Trophoblast cell (in vitro differentiated cells and primary cell): ENCODE measurements around the gene H3-3A.
A peak's percentile ranks its signal among the peaks of the same experiment; 100 is the strongest.

ENCODE experiments used
- DNase-seq, 2 donors: peaks; one replicate each; pipeline ENCODE4 v3.0.0-alpha.2; 2016
- H2AFZ ChIP-seq: 2 replicates; pipeline ENCODE4 v1.6.1; 2013; ENCODE audit warnings: low read length, moderate library complexity, mild to moderate bottlenecking; ENCODE audit not compliant: insufficient read depth, poor library complexity
- H2AK5ac ChIP-seq: 2 replicates; pipeline ENCODE4 v1.6.1; 2013; ENCODE audit warnings: mild to moderate bottlenecking, low read length
- H2BK120ac ChIP-seq: 2 replicates; pipeline ENCODE4 v1.6.1; 2013; ENCODE audit warnings: low read length, mild to moderate bottlenecking, moderate library complexity; ENCODE audit not compliant: insufficient read depth, poor library complexity
- H2BK12ac ChIP-seq: 2 replicates; pipeline ENCODE4 v1.6.1; 2013; ENCODE audit warnings: mild to moderate bottlenecking, low read length, moderate library complexity
- H2BK5ac ChIP-seq: 2 replicates; pipeline ENCODE4 v1.6.1; 2013; ENCODE audit warnings: low read length, low read depth, moderate library complexity, mild to moderate bottlenecking; ENCODE audit not compliant: poor library complexity
- H3K14ac ChIP-seq: 2 replicates; pipeline ENCODE4 v1.6.1; 2013; ENCODE audit warnings: mild to moderate bottlenecking, low read length
- H3K18ac ChIP-seq: 2 replicates; pipeline ENCODE4 v1.6.1; 2013; ENCODE audit warnings: mild to moderate bottlenecking, low read length
- H3K23ac ChIP-seq: 2 replicates; pipeline ENCODE4 v1.6.1; 2013; ENCODE audit warnings: low read length
- H3K27ac ChIP-seq: 2 replicates; pipeline ENCODE4 v1.5.1; 2013; ENCODE audit warnings: low read depth, mild to moderate bottlenecking, inconsistent platforms, low read length, moderate library complexity
- H3K27me3 ChIP-seq: 2 replicates; pipeline ENCODE4 v1.6.1; 2013; ENCODE audit warnings: inconsistent platforms, mild to moderate bottlenecking, low read length, moderate library complexity; ENCODE audit not compliant: insufficient read depth
- H3K36me3 ChIP-seq, 2 experiments: 1 replicate in 1 of 2; 2 replicates in 1 of 2; pipeline ENCODE4 v1.6.1; 2013; ENCODE audit warnings: low read length in 2 of 2, mild to moderate bottlenecking in 2 of 2, moderate library complexity in 1 of 2; ENCODE audit not compliant: insufficient read depth in 2 of 2, control insufficient read depth in 1 of 2
- H3K4ac ChIP-seq: 2 replicates; pipeline ENCODE4 v1.6.1; 2013; ENCODE audit warnings: low read depth, mild to moderate bottlenecking, low read length, moderate library complexity
- H3K4me1 ChIP-seq, 2 experiments: 1 replicate in 1 of 2; 2 replicates in 1 of 2; pipeline ENCODE4 v1.6.1; 2013; ENCODE audit warnings: low read length in 2 of 2, mild to moderate bottlenecking in 2 of 2, moderate library complexity in 1 of 2; ENCODE audit not compliant: insufficient read depth in 2 of 2, control insufficient read depth in 1 of 2
- H3K4me2 ChIP-seq: 2 replicates; pipeline ENCODE4 v1.6.1; 2013; ENCODE audit warnings: inconsistent platforms, mild to moderate bottlenecking, low read length, moderate library complexity
- H3K4me3 ChIP-seq: 2 replicates; pipeline ENCODE4 v1.5.1; 2013; ENCODE audit warnings: mild to moderate bottlenecking, low read depth, low read length, inconsistent platforms
- H3K79me1 ChIP-seq: one replicate; pipeline ENCODE4 v1.6.1; 2013; ENCODE audit warnings: low read length
- H3K79me2 ChIP-seq: 2 replicates; pipeline ENCODE4 v1.6.1; 2013; ENCODE audit warnings: low read length, mild to moderate bottlenecking; ENCODE audit not compliant: control insufficient read depth, insufficient read depth, poor library complexity
- H3K9ac ChIP-seq: 2 replicates; pipeline ENCODE4 v1.6.1; 2013; ENCODE audit warnings: mild to moderate bottlenecking, low read length
- H3K9me3 ChIP-seq: 2 replicates; pipeline ENCODE4 v1.6.1; 2013; ENCODE audit warnings: low read depth, mild to moderate bottlenecking, control low read depth, inconsistent platforms, low read length; ENCODE audit not compliant: insufficient read depth
- H4K12ac ChIP-seq: 2 replicates; pipeline ENCODE4 v1.6.1; 2013; ENCODE audit warnings: low read depth, mild to moderate bottlenecking, low read length, moderate library complexity
- H4K8ac ChIP-seq: 2 replicates; pipeline ENCODE4 v1.6.1; 2013; ENCODE audit warnings: low read depth, mild to moderate bottlenecking, low read length, moderate library complexity
- H4K91ac ChIP-seq: one replicate; pipeline ENCODE4 v1.6.1; 2013; ENCODE audit warnings: low read depth, mild to moderate bottlenecking, low read length, moderate library complexity
- WGBS: extraction: QIAGEN DNeasy Blood & Tissue Kit; methylation state at CpG from one replicate; pipeline ENCODE4 v1.1.7; 2013; ENCODE audit warnings: missing lambda C conversion rate; ENCODE audit not compliant: insufficient read length, insufficient coverage; ENCODE audit errors: extremely low coverage; 5-methylcytosine and 5-hydroxymethylcytosine counted together

The H3-3A gene

DNA sequence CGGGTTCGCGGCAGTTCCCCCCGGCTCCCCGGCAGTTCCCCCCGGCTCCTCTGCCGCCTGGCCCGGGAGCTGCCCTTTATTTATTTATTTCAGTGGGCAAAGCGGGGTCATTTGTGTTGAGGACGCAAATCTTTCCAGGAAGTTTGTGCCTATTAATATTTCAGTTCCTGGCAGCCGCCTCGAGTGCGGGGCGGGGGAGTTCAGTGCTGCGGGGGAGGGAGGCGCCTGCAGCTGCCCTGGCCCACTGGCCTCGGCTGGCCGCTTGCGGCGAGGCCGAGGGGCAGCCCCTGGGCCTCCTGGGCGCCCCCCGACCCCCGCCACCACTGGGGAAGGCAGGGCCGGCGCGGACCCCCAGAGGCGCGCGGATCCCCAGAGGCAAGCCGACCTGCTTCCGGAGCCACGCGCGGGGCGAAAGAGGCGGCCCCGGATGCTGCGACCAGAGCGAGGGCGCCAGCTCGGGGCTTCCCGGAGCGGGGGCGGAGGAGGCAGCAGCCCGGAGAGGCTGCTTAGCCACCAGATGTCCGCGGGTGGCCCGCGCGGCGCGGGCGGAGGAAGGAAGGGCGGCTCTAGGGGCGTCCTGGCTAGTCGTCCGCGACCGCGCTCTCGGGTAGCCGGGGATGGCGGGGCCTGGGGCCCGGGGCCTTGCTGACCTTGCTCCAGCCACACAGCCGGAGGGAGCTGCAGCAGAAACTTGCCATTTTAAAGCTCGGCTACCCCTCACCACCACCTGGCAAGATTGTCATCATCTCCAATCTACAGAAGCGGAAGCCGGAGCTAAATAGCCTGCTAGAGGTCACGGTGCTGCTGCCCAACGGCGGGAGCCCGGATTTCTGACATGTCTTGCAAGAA, 48.0 kb downstream of the H3-3A start:
- Histone ChIP-seq H4K91ac (peak overlapping the region; percentile 83), H3K4me3 (peak overlapping the region; percentile 80), H3K18ac (peak overlapping the region; percentile 60), H3K14ac (peak overlapping the region; percentile 84), H4K8ac (peak overlapping the region; percentile 98), H3K9me3 (peaks cover 4% of the 10 kb centered on the region), H3K79me1 (peaks cover 16% of the 10 kb centered on the region), H3K23ac (no peak overlapping the region), H3K79me2 (peaks cover 10% of the 10 kb centered on the region), H3K27ac (peak overlapping the region; percentile 86), H3K4me1 (peaks cover 12 to 20% of the 10 kb centered on the region in 2 experiments), H2BK5ac (peak overlapping the region; percentile 75), H2AFZ (peak overlapping the region; percentile 76), H4K12ac (peak overlapping the region; percentile 80), H2AK5ac (no peak overlapping the region), H3K27me3 (no peaks in the 10 kb centered on the region), H3K36me3 (no peaks in the 10 kb centered on the region), H3K4me2 (peak overlapping the region; percentile 97), H2BK12ac (peak overlapping the region; percentile 17), H2BK120ac (peak overlapping the region; percentile 72), H3K9ac (peak overlapping the region; percentile 71), H3K4ac (peak overlapping the region; percentile 78)
- WGBS, result no CpG with 5 or more reads among the region's 73 CpGs
- peak; percentile 63 to 70 for DNase-seq

DNA sequence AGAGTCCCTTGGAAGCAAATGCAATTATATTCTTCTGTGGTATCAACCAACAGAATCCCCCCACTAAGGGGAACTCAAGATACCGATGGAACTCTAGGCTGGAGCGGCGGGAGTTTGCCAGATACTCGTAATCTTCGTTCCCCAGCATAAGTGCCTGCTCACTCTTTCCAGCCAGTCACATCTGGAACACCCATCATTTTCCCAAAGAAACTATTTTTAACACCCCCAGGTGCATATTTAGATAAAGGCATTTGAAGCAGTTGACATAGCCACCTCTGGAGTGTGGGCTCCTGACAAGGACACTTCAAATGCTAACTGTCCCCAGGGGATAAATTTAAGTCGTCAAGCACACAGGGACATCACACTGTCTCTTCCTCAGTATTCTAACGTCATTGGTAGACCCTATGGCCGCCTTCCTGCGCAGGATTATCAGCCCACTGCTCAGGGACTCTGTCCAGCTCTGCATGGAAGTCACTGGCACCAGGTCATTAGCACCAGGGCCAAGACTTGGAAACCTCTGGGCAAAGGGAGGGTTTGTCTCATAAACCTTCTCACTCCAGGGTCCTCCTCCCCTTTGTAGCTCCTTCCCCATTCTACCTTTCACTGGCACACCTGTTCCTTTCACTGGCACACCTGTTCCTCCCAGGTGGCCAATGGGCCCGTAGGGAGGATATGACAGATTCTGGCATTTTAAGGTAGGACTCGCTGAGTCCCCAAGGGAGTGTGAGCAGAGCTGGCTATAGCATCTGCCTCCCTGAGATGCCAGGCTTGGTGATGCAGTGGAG, 48.8 kb downstream of the H3-3A start:
- Histone ChIP-seq H2AK5ac (no peak overlapping the region), H2AFZ (peak overlapping the region; percentile 76), H2BK5ac (no peak overlapping the region), H2BK12ac (no peak overlapping the region), H3K79me2 (peaks cover 10% of the 10 kb centered on the region), H3K4ac (no peak overlapping the region), H3K4me1 (peaks cover 12 to 20% of the 10 kb centered on the region in 2 experiments), H4K8ac (no peak overlapping the region), H3K18ac (no peak overlapping the region), H4K91ac (no peak overlapping the region), H3K36me3 (no peaks in the 10 kb centered on the region), H3K23ac (no peak overlapping the region), H2BK120ac (no peak overlapping the region), H3K9me3 (peaks cover 4% of the 10 kb centered on the region), H3K79me1 (peaks cover 16% of the 10 kb centered on the region), H4K12ac (no peak overlapping the region), H3K27me3 (no peaks in the 10 kb centered on the region), H3K14ac (no peak overlapping the region), H3K9ac (peak overlapping the region; percentile 71), H3K4me2 (peak overlapping the region; percentile 97), H3K4me3 (peak overlapping the region; percentile 80), H3K27ac (no peak overlapping the region)
- no CpG with 5 or more reads among the region's 11 CpGs for WGBS
- no peak for DNase-seq

DNA sequence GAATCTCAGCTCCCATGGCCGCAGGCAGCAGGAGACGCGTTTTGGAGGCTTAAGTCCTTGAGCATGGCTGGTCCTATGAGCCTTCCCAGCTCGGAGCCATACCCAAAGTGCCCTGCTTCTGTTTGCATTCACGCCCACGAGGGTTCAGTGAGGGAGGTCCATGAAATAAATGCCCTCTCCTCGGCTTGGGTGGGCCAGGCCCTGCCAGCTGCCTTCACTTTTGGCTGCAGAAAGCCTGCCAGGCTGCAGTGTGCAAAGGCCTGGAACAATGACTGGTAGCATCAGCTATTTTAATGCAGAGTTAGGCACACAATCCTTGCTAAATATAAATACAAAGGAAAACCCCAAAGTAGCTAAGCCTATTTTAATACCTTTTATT, 49.4 kb downstream of the H3-3A start:
- no CpG with 5 or more reads among the region's 7 CpGs for WGBS
- no peaks in the 10 kb centered on the region for H3K36me3 ChIP-seq

DNA sequence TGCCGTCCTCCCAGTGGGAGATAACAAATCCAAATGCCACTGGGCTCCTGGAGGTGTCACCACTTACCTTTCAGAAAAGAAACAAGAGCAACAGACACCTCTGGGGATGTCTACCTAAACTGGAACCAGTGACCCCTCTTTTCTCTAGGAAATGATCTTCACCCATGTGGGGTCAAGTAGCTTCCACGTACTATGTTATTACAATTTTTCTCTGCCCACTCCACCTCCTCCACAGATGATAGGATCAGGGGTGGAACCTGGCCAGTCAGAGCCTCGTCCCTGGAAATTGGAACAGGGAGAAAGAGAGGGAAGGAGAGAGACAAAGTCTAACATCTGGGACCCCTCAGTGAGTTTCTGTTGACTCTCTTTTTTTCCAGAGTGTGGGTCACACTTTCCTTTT, 50.1 kb downstream of the H3-3A start:
- Histone ChIP-seq H4K12ac (no peak overlapping the region), H3K4ac (no peak overlapping the region), H3K4me1 (peaks cover 7 to 14% of the 10 kb centered on the region in 2 experiments), H3K14ac (no peak overlapping the region), H3K36me3 (no peaks in the 10 kb centered on the region), H3K23ac (no peak overlapping the region), H2AK5ac (no peak overlapping the region), H3K4me2 (no peak overlapping the region), H2AFZ (no peak overlapping the region), H4K8ac (no peak overlapping the region), H3K18ac (no peak overlapping the region), H2BK12ac (no peak overlapping the region), H4K91ac (no peak overlapping the region), H2BK5ac (no peak overlapping the region), H3K79me1 (peaks cover 16% of the 10 kb centered on the region), H3K27me3 (no peaks in the 10 kb centered on the region), H3K9ac (no peak overlapping the region), H3K4me3 (no peak overlapping the region), H2BK120ac (no peak overlapping the region), H3K27ac (no peak overlapping the region), H3K9me3 (peaks cover 4% of the 10 kb centered on the region), H3K79me2 (peaks cover 10% of the 10 kb centered on the region)
- no CpG with 5 or more reads among the region's 3 CpGs for WGBS
- no peak for DNase-seq

More for the DNA sequence above, 49.4 kb downstream of the H3-3A start:
- Histone ChIP-seq H4K12ac (no peak overlapping the region), H3K27ac (no peak overlapping the region), H2AK5ac (no peak overlapping the region), H2AFZ (no peak overlapping the region), H4K91ac (no peak overlapping the region), H2BK12ac (no peak overlapping the region), H2BK120ac (no peak overlapping the region), H3K18ac (no peak overlapping the region), H3K4me1 (peaks cover 12 to 18% of the 10 kb centered on the region in 2 experiments), H3K4ac (no peak overlapping the region), H3K79me2 (peaks cover 10% of the 10 kb centered on the region), H3K9ac (no peak overlapping the region), H3K4me3 (no peak overlapping the region), H3K79me1 (peaks cover 16% of the 10 kb centered on the region), H2BK5ac (no peak overlapping the region), H3K27me3 (no peaks in the 10 kb centered on the region), H3K4me2 (no peak overlapping the region), H3K23ac (no peak overlapping the region), H3K9me3 (peaks cover 4% of the 10 kb centered on the region), H3K14ac (no peak overlapping the region), H4K8ac (no peak overlapping the region)
- no peak for DNase-seq
